HEK293 (cell line): ENCODE measurements around the gene RLF.

Experiments
- CTCF ChIP-seq: fragments of 450-650 bp; formaldehyde crosslinking; IDR thresholded peaks from 2 replicates; pipeline ENCODE4 v1.5.1; 2016; ENCODE audit warnings: missing biosample characterization, missing genetic modification characterization
- GLI4 ChIP-seq: fragments of 450-650 bp; formaldehyde crosslinking; IDR thresholded peaks from 2 replicates; pipeline ENCODE4 v1.5.1; 2016; ENCODE audit warnings: missing biosample characterization, missing genetic modification characterization
- GLIS1 ChIP-seq: fragments of 450-650 bp; formaldehyde crosslinking; IDR thresholded peaks from 2 replicates; pipeline ENCODE4 v1.5.1; 2016; ENCODE audit warnings: missing biosample characterization, missing genetic modification characterization
- HOXC10 ChIP-seq: sonication (generic); formaldehyde crosslinking; IDR thresholded peaks from 2 replicates; pipeline ENCODE4 v1.8.1; 2023; ENCODE audit warnings: mild to moderate bottlenecking, missing genetic modification reagents
- INSM2 ChIP-seq: fragments of 450-650 bp; formaldehyde crosslinking; IDR thresholded peaks from 2 replicates; pipeline ENCODE4 v1.5.1; 2016; ENCODE audit warnings: missing biosample characterization, missing genetic modification characterization
- OVOL3 ChIP-seq: fragments of 450-650 bp; formaldehyde crosslinking; IDR thresholded peaks from 2 replicates; pipeline ENCODE4 v1.5.1; 2016; ENCODE audit warnings: missing biosample characterization, missing genetic modification characterization
- PRDM6 ChIP-seq: fragments of 450-650 bp; formaldehyde crosslinking; IDR thresholded peaks from 2 replicates; pipeline ENCODE4 v1.5.1; 2017; ENCODE audit warnings: missing biosample characterization, missing genetic modification characterization
- RBAK ChIP-seq: fragments of 450-650 bp; formaldehyde crosslinking; IDR thresholded peaks from 2 replicates; pipeline ENCODE4 v1.5.1; 2016; ENCODE audit warnings: missing biosample characterization, missing genetic modification characterization
- REPIN1 ChIP-seq: fragments of 450-650 bp; formaldehyde crosslinking; IDR thresholded peaks from 2 replicates; pipeline ENCODE4 v1.5.1; 2017; ENCODE audit warnings: missing biosample characterization, missing genetic modification characterization, low read depth
- SP7 ChIP-seq: fragments of 450-650 bp; formaldehyde crosslinking; IDR thresholded peaks from 2 replicates; pipeline ENCODE4 v1.5.1; 2016; ENCODE audit warnings: missing biosample characterization, missing genetic modification characterization
- ZBTB44 ChIP-seq: fragments of 450-650 bp; IDR thresholded peaks from 2 replicates; pipeline ENCODE4 v1.5.1; 2018; ENCODE audit warnings: missing biosample characterization, mild to moderate bottlenecking, missing genetic modification characterization
- ZNF121 ChIP-seq: fragments of 450-650 bp; formaldehyde crosslinking; IDR thresholded peaks from 2 replicates; pipeline ENCODE4 v1.5.1; 2016; ENCODE audit warnings: missing biosample characterization, missing genetic modification characterization
- ZNF140 ChIP-seq: fragments of 450-650 bp; formaldehyde crosslinking; IDR thresholded peaks from 2 replicates; pipeline ENCODE4 v1.5.1; 2016; ENCODE audit warnings: missing biosample characterization, missing genetic modification characterization
- ZNF248 ChIP-seq: fragments of 450-650 bp; formaldehyde crosslinking; IDR thresholded peaks from 2 replicates; pipeline ENCODE4 v1.5.1; 2017; ENCODE audit warnings: missing biosample characterization, missing genetic modification characterization
- ZNF391 ChIP-seq: fragments of 450-650 bp; formaldehyde crosslinking; IDR thresholded peaks from 2 replicates; pipeline ENCODE4 v1.5.1; 2016; ENCODE audit warnings: low read depth, missing biosample characterization, missing genetic modification characterization, borderline replicate concordance
- ZNF416 ChIP-seq: fragments of 450-650 bp; formaldehyde crosslinking; IDR thresholded peaks from 2 replicates; pipeline ENCODE4 v1.5.1; 2016; ENCODE audit warnings: missing biosample characterization, missing genetic modification characterization
- ZNF423 ChIP-seq: fragments of 450-650 bp; formaldehyde crosslinking; IDR thresholded peaks from 2 replicates; pipeline ENCODE4 v1.5.1; 2016; ENCODE audit warnings: missing biosample characterization, missing genetic modification characterization
- ZNF449 ChIP-seq: fragments of 450-650 bp; formaldehyde crosslinking; IDR thresholded peaks from 2 replicates; pipeline ENCODE4 v1.5.1; 2017; ENCODE audit warnings: missing biosample characterization, mild to moderate bottlenecking, missing genetic modification characterization, moderate library complexity
- ZNF530 ChIP-seq: fragments of 450-650 bp; formaldehyde crosslinking; IDR thresholded peaks from 2 replicates; pipeline ENCODE4 v1.5.1; 2016; ENCODE audit warnings: low read depth, missing biosample characterization, missing genetic modification characterization
- ZNF555 ChIP-seq: fragments of 450-650 bp; formaldehyde crosslinking; conservative IDR thresholded peaks from 2 replicates; pipeline ENCODE4 v1.5.1; 2017; ENCODE audit warnings: missing biosample characterization, mild to moderate bottlenecking, missing genetic modification characterization, inconsistent platforms
- ZNF610 ChIP-seq: fragments of 450-650 bp; formaldehyde crosslinking; IDR thresholded peaks from 2 replicates; pipeline ENCODE4 v1.5.1; 2016; ENCODE audit warnings: missing biosample characterization, missing genetic modification characterization, borderline replicate concordance
- ZNF692 ChIP-seq: fragments of 450-650 bp; formaldehyde crosslinking; IDR thresholded peaks from 2 replicates; pipeline ENCODE4 v1.5.1; 2016; ENCODE audit warnings: missing biosample characterization, missing genetic modification characterization
- ZNF777 ChIP-seq: fragments of 450-650 bp; formaldehyde crosslinking; IDR thresholded peaks from 2 replicates; pipeline ENCODE4 v1.5.1; 2017; ENCODE audit warnings: missing biosample characterization, missing genetic modification characterization, borderline replicate concordance
- ZNF791 ChIP-seq: fragments of 450-650 bp; formaldehyde crosslinking; IDR thresholded peaks from 2 replicates; pipeline ENCODE4 v1.5.1; 2016; ENCODE audit warnings: missing biosample characterization, missing genetic modification characterization
- ZNF792 ChIP-seq: fragments of 450-650 bp; formaldehyde crosslinking; IDR thresholded peaks from 2 replicates; pipeline ENCODE4 v1.5.1; 2016; ENCODE audit warnings: missing biosample characterization, missing genetic modification characterization
- TF ChIP-seq, protein P1 (sequence below): fragments of 450-650 bp; formaldehyde crosslinking; IDR thresholded peaks from 2 replicates; pipeline ENCODE4 v1.5.1; 2016; ENCODE audit warnings: missing biosample characterization, missing genetic modification characterization
- TF ChIP-seq, protein P2 (sequence below): fragments of 450-650 bp; formaldehyde crosslinking; IDR thresholded peaks from 2 replicates; pipeline ENCODE4 v1.5.1; 2016; ENCODE audit warnings: missing biosample characterization, missing genetic modification characterization

RLF gene

GRCh38 chr1:40141878-40142535, 19.2 kb upstream of the RLF start (continued):
- no peak for TF ChIP-seq ZNF248
- no peak for TF ChIP-seq ZNF140 (tag by site-specific recombination)
- TF ChIP-seq ZBTB44 (tag by site-specific recombination): 0 out of 2 replicates have a peak, but pooled peaks have one; percentile 22
- TF ChIP-seq ZNF423 (tag by site-specific recombination): no peak
- TF ChIP-seq, protein P1, sequence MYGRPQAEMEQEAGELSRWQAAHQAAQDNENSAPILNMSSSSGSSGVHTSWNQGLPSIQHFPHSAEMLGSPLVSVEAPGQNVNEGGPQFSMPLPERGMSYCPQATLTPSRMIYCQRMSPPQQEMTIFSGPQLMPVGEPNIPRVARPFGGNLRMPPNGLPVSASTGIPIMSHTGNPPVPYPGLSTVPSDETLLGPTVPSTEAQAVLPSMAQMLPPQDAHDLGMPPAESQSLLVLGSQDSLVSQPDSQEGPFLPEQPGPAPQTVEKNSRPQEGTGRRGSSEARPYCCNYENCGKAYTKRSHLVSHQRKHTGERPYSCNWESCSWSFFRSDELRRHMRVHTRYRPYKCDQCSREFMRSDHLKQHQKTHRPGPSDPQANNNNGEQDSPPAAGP (tag by site-specific recombination): no peak
- TF ChIP-seq, protein P2, sequence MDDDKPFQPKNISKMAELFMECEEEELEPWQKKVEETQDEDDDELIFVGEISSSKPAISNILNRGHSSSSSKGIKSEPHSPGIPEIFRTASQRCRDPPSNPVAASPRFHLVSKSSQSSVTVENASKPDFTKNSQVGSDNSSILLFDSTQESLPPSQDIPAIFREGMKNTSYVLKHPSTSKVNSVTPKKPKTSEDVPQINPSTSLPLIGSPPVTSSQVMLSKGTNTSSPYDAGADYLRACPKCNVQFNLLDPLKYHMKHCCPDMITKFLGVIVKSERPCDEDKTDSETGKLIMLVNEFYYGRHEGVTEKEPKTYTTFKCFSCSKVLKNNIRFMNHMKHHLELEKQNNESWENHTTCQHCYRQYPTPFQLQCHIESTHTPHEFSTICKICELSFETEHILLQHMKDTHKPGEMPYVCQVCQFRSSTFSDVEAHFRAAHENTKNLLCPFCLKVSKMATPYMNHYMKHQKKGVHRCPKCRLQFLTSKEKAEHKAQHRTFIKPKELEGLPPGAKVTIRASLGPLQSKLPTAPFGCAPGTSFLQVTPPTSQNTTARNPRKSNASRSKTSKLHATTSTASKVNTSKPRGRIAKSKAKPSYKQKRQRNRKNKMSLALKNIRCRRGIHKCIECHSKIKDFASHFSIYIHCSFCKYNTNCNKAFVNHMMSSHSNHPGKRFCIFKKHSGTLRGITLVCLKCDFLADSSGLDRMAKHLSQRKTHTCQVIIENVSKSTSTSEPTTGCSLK (tag by site-specific recombination): no peak
- TF ChIP-seq INSM2 (tag by site-specific recombination): no peak
- no peak for TF ChIP-seq ZNF692 (tag by site-specific recombination)
- TF ChIP-seq ZNF530 (tag by site-specific recombination): no peak
- TF ChIP-seq GLIS1: peak; percentile 60
- TF ChIP-seq ZNF449: no peak
- TF ChIP-seq ZNF792 (tag by site-specific recombination): peak; percentile 90; the same call in 1 of the 2 replicates
- TF ChIP-seq CTCF (tag by site-specific recombination): no peak
- no peak for TF ChIP-seq ZNF416 (tag by site-specific recombination)
- TF ChIP-seq SP7 (tag by site-specific recombination): no peak
- peak; percentile 45; the same call in 1 of the 2 replicates for TF ChIP-seq ZNF121 (tag by site-specific recombination)
- TF ChIP-seq OVOL3 (tag by site-specific recombination): no peak
- TF ChIP-seq ZNF791 (tag by site-specific recombination): no peak
- no peak for TF ChIP-seq RBAK
- TF ChIP-seq GLI4: no peak
- TF ChIP-seq PRDM6 (tag by site-specific recombination): no peak
- TF ChIP-seq ZNF610 (tag by site-specific recombination): no peak
- TF ChIP-seq REPIN1: no peak
- no peak for TF ChIP-seq ZNF777 (tag by site-specific recombination)
- no peak for TF ChIP-seq ZNF555 (tag by site-specific recombination)
- no peak for TF ChIP-seq HOXC10 (CRISPR knock-in tag)
- no peak for TF ChIP-seq ZNF391 (tag by site-specific recombination)
